HFF-Myc (cell line): Measurements from ENCODE around the gene PTPRN2.

Experiments used
- DNase-seq: peaks from one replicate; pipeline ENCODE4 v3.0.0-alpha.2; 2011; ENCODE audit warnings: low read depth; ENCODE audit errors: extremely low read depth
- H3K4me3 ChIP-seq: replicated peaks from 2 replicates; pipeline ENCODE4 v1.5.1; 2011; ENCODE audit warnings: low read depth, mild to moderate bottlenecking, control low read depth, low read length
- CTCF ChIP-seq: IDR thresholded peaks from 2 replicates; pipeline ENCODE4 v1.5.1; 2012; ENCODE audit warnings: mild to moderate bottlenecking, low read depth, low read length, control low read depth; ENCODE audit errors: missing control alignments

Gene PTPRN2

DNA sequence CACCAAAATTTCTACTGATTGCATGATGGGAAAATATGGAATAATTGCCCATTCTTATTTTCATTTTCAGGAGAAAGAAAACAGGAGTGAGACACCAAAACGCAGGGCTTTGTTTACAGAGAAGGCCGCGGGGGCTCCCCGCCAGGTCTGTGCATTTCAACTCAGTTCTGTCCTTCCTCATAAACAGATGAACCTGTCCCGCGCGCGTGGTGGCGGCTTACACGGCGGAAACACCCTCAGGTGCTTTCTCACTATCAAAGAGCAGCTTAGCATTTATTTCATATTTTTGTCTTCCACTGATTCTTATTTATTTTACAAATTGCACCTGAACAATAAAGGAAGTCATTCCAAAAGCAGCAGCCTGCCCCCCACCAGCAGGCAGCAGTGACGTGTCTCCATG is 579.4 kb downstream of the PTPRN2 start:
- no peak for DNase-seq
- no peak overlapping the region for H3K4me3 ChIP-seq

GRCh38 chr7:158007697-158008257 is 579.8 kb downstream of the PTPRN2 start:
- no peak overlapping the region for H3K4me3 ChIP-seq
- TF ChIP-seq CTCF, result no peak
- no peak for DNase-seq

More for the DNA sequence above, 579.4 kb downstream of the PTPRN2 start:
- TF ChIP-seq CTCF, result no peak

DNA sequence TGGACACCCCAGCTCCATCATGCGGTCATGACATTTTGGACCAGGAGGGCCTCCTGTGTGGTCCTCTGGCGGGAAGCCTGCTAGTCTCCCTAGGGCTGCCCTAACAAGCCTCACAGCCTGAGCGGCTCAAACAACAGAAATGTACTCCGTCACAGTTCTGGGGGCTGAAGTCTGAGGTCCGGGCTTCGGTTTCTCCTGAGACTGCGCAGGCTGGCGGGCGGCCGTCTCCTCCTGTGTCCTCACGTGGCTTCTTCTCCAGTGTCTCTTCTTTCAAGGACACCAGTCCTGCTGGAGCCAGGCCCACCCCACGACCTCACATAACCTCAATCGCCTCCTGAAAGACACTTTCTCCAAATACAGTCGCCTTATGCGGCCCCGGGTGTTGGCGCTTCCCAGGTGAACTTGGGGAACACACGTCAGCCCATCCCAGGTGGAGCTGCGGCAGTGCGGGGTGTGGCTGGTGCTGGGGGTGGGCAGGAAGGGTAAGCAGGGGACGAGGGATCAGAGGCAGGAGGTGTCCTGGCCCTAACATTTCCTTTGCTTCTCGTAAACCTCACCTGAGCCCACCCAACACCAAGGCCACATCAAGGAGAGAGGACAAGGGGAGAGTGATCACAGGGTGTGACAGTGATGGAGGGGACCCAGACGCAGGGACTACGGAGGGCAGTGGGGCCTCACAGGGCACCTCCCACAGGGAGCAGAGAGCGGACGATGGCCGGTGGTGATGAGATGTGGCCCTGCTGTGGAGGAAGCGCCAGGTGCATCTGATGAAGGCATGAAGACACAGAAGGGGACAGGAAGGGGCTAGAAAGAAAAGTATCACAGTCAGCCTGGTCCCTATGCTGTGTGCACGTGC is 580.6 kb downstream of the PTPRN2 start:
- no peak overlapping the region for H3K4me3 ChIP-seq
- TF ChIP-seq CTCF, result no peak
- no peak for DNase-seq

DNA sequence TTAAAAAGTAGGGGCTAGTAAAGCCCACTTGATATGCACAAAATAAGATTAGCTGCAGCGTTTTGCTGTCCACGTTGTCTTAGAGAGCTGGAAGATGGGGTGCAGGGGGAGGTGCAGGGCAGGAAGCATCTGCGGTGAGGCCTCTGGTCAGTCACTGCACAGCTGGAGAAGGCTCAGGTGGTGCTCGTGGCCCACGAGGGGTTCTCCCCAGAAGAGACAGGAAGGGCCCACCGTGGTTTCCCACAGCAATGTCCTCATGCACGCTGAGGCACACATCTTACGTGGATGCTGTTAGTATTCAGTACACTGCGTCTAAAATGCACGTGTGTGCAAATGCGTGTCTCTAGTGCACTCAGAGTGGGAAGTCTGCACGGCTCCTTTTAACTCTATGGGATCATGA is 582.1 kb downstream of the PTPRN2 start:
- no peak for DNase-seq
- TF ChIP-seq CTCF, result no peak
- no peak overlapping the region for H3K4me3 ChIP-seq

DNA sequence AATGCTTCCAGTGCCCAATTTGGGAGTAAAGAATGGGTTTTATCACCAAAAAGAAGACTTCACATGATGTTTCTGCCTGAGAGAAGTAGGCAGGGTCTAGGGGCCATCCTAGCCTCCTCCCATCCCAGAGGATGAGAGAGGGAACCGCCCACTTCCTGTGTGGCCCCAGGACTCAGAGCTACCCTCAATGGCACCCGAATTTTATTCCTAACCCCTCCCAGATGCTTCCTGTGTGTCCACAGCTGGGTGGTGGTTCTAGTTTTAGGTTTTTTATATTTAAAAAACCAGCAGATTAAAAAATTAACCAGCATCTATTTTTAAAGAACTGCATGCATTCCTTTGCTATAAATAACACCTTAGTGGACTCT is 583.5 kb downstream of the PTPRN2 start:
- no peak for DNase-seq
- H3K4me3 ChIP-seq, result no peak overlapping the region
- TF ChIP-seq CTCF, result no peak

DNA sequence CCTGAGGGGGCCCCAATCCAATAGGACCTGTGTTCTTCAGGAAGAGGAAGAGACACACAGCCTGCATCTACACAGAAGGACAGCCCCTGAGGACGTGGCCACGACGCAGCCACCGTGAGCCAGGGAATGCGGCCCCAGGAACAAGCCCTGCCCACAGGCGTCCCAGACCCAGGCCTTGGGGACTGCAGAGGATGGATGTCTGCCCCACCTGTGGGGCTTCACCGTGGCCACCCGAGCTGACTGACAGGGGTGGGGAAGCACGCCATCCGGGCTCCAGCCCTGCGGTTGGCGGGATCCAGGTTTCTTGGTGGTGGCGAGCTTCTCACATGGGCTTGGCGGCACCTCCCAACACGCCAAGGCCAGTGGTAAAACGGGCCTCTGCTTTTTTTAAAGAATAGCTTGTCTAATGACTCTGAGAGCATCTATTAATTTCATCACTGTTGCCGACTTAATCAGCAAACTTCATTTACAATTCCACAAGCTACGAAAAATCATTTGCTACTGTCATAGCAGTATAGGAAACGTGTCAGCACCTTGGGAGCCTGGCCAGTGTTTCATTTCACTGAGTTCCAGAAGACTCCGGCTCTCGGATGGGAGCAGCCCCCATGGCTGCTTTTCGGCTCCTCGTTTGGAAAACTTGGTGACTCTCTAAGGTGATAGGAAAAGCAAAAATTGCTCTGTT is 584.0 kb downstream of the PTPRN2 start:
- no peak for TF ChIP-seq CTCF
- H3K4me3 ChIP-seq, result no peak overlapping the region
- DNase-seq, result no peak
